HG02852 (cell line): ENCODE data around the gene IFT88.

Source experiments
- ATAC-seq: cut with Tn5 transposase; IDR thresholded peaks from one replicate; pipeline ENCODE4 v1.9.1; 2021; ENCODE audit warnings: mild to moderate bottlenecking, moderate library complexity; ENCODE audit not compliant: unreplicated experiment

The IFT88 gene, protein sequence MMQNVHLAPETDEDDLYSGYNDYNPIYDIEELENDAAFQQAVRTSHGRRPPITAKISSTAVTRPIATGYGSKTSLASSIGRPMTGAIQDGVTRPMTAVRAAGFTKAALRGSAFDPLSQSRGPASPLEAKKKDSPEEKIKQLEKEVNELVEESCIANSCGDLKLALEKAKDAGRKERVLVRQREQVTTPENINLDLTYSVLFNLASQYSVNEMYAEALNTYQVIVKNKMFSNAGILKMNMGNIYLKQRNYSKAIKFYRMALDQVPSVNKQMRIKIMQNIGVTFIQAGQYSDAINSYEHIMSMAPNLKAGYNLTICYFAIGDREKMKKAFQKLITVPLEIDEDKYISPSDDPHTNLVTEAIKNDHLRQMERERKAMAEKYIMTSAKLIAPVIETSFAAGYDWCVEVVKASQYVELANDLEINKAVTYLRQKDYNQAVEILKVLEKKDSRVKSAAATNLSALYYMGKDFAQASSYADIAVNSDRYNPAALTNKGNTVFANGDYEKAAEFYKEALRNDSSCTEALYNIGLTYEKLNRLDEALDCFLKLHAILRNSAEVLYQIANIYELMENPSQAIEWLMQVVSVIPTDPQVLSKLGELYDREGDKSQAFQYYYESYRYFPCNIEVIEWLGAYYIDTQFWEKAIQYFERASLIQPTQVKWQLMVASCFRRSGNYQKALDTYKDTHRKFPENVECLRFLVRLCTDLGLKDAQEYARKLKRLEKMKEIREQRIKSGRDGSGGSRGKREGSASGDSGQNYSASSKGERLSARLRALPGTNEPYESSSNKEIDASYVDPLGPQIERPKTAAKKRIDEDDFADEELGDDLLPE

DNA sequence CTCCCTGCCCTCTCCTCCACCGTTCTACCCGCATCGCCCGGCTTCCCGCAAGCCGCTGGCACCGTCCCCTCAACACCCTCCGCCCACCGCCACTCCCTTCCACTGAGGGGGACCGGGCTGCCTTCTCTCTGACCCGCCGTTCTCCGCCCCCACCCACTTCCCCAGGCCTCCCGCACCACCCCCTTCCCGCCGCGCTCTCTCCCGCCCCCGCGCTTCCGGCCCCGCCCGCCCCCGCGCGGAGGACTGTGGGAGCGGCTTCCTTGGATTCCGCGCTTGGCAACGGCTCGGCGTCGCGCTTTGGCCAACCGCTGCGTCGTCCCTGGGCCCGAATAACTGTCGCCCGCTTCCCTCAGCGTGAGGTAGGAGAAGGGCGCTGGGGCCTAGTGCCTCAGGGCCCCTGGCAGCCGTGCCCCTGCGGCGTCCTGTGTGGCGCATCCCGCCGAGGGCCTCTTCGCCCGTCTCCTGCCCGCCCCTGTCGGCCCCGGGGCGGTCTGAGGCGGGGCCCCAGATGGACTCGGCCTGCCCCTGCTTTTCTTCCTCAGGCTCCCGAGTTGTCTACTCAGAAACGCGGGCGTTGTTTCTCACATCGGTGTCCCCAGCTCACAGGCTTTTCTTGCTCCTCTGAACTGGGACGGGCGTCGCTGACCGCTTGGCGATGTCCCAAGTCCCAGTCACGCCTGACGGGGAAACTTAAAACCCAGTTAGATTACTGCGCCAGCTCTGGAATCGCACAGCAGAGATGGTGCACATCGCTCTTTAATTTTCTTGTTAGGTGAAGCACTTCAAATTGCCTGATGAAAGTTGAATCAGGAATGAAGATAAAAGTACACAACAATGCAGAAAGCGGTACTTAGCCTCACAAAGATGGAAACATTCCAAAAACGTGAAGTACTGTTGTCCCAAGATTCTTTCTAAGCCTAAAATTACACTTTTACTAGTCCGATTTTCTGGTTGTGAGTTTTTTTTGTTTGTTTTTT is at the start of gene IFT88:
Gene IFT88, plus strand, starts transcription at position 260 of the 977 bp plus-strand sequence. CDS start 7,229 bp downstream, outside the sequence.
- peak; percentile 90 for ATAC-seq

DNA sequence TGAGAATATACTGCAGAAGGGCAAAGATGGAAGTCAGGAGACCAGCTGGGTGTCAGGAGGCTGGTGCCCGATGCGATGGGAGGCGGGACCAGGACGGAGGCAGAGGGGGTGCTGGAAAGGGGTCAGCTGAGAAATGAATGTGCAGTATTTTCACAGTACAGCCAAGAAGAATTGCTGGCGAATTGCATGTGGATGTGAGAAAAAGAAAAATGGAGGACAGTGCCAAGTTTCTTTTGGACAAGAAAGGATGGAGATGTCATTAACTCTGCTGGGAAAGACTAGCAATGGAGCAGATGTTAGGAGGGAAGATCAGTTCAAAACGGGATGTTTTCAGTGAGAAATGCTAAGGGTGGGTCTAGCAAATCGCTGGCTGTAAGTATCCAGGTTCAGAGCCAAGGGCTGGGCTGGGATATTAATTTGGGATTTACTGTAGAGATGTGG is 48.3 kb upstream of the IFT88 start:
- no peak for ATAC-seq

DNA sequence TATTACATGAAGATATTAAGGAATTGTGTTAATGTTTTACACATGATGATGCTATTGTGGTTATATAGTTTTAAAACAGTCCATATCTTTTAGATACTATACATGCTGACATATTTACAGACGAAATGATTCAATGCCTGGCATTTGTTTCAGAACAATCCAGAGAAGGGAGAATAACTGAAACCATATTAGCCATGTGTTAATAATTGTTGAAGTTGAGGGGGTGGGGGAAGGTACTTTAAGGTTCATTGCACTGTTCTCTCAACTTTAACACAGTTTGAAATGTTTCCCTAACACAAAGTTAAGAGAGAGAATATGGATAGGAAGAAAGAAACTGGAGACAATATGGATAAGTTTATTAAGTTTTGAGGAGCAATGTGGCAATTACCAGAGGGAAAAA is 47.1 kb upstream of the IFT88 start:
- ATAC-seq, result no peak

DNA sequence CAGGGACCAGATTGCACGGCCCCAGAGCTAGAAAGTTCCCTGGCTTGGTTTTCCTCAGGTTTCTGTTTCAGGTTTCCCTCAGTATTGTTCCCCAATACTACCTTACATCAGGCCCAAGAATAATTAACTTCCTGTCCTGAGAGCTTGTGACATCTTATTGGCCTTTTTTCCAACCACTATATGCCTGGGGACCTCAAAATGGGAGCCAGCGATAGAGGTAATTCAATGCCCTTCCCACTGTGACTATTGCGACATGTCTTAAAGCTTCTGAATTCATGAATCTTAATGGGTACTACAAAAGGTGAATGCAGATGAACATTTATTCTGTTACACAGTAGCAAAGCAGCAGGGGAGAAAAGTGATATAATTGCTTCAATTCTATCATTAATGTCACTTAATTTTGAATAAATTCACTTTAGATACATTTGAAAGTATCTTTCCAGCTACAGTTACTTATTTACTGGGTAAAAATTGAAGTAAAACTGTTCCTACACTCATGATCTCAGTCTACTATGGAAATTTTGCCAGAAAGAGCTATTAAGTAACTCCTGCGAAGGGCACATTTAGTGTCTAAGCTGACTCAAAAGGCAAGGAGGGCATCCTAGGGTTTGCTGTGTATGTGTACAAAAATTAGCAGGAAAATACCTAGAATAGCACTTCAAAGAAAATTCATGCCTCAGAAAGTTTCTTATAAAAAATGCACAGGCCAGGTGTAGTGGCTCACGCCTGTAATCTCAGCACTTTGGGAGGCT is 45.4 kb upstream of the IFT88 start:
- ATAC-seq, result no peak

DNA sequence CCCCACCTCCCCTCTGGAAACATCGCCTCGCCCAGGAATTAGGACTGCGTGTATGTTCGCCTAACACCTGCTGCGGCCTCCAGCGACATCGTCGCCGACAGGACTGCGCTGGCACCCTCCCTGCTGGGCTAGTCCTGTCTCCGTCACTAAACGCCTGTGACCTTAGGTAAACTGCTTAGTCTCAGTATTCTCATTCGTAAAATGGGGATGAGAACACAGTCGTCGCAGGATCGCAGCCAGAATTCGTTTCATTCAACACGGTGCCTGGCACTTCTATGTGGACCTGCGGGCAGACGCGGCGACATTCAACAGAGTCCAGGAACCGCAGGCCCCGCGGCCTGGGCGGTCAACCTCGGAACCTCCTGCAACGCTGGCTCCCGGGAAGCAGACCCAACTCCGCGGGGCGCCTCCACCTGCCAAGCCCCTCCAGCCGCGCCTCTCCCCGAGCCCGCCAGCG is 41.8 kb upstream of the IFT88 start:
- peak; percentile 19 for ATAC-seq

- peak; percentile 81 for ATAC-seq
Observed at GRCh38 chr13:20525601-20526544, 41.1 kb upstream of the IFT88 start, which contains the start of gene CRYL1. Gene CRYL1, minus strand, starts transcription at chr13:20525857. Its CDS starts 63 bp downstream, at chr13:20525794.

GRCh38 chr13:20526664-20527063 is 40.3 kb upstream of the IFT88 start:
- no peak for ATAC-seq

- peak; percentile 39 for ATAC-seq
Observed at GRCh38 chr13:20528452-20528851, 38.5 kb upstream of the IFT88 start.

- no peak for ATAC-seq
Observed at GRCh38 chr13:20534038-20534608, 32.8 kb upstream of the IFT88 start.

- ATAC-seq, result no peak
Observed at GRCh38 chr13:20536992-20537391, 30.0 kb upstream of the IFT88 start.

DNA sequence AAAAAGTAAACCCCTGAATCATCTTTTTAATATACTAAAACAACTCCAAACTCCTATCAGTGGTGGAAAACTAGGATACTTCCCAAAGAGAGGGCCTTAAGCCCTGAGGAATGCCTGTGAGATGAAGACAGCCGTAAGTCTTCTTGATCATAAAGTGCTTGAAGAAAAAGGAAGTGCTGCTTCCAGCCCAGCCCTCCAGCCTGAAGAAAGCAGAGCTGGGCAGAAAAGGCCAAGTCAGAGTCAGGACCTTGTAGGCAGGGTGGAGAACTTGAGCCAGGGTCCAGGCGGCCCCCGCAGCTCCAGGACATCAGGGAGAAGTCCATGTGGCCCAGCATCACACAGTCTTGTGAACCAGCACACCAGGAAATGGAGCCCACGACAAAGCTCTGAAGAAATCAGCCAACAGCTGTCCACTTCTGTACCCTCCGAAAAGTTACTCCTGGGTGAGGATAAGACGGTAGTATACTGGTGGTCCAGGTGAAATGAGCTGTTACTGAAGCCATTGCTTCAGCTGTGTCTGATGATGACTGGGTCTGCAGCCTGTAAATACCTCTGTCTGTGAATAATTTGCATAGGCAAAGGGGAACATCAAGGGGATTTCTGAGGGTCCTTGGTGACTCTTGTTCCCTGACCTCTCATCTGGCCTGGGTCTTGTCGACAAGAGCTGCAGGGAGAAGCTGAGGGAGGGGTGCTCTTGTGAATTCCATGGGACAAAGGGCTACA is 22.6 kb upstream of the IFT88 start:
- peak; percentile 46 for ATAC-seq

- no peak for ATAC-seq
Observed at GRCh38 chr13:20546556-20546955, 20.4 kb upstream of the IFT88 start.

- no peak for ATAC-seq
Observed at GRCh38 chr13:20547479-20547908, 19.5 kb upstream of the IFT88 start.

GRCh38 chr13:20550799-20551198 is 16.2 kb upstream of the IFT88 start:
- no peak for ATAC-seq

DNA sequence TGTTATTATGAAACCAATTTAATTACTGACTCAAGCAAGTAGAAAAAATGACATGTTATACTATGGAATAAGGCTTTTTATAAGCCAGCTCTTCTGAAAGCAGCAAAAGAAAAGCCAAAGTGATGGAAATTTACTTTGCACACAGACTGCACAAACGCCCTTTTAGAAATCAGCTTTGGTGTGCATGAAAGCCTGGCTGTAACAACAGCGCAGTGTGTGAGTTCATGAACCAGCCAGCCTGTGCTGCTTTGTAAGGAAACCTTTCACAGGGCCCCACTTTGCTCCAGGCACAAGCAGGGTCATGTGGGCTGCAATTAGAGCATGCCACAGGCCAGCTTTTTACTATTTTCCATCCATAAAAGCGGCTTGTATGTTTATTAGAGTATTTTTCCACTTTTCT is 13.6 kb upstream of the IFT88 start:
- no peak for ATAC-seq

DNA sequence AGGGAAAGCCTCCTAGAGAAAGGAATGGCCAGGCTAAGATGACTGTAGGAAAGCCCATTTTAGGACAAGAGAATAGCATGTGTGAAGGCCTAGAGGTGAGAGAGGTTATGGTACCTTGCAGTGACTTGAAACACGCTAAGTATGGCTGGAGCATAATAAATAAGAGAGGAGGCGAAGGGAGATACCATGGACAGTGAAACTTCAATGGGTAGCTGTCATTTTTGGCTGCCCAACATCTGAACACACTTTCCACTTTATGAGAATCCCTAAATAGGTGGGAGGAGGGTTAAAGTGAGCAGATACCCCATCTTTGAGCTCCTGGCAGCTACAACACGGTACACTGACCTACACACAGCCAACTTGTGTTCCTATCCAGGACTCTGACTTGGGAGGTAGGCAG is 8.0 kb upstream of the IFT88 start:
- ATAC-seq, result no peak

DNA sequence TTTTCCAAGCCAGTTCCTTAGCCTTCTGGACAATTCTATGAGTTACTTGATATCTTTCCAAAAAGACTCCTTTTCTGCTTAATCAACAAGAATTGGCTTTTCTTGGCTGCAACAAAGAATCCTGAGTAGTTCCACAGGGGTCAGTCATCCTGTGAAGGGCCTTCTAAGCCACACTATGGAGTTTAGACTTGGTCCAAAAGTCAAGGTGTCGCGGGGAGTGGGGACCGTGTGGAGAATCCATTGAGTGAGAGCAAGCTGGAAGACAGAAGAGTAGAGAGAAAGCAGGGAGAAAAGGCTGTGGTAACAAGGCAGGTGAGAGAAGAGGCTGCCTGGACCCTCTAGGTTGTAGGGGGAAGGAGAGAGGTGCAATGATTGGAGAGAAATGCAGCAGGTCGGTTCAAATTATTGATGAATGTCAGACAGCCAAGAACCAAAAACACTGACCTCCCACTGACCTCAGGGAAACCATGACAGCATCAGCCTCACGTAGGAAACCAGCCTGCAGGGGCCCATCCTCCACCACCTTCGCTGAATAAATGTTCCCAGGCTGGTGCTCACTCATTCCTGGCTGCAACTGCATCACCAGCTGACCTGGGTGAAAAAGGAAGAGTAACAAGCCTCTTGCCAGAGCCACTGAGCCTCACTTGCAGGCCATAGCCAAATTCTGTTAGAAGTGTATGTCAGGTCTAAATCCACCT is 7.1 kb upstream of the IFT88 start:
- no peak for ATAC-seq
